GM12875 (cell line): ENCODE results near the gene CASP7.

Experiments used
- H3K4me3 ChIP-seq: one replicate; pipeline ENCODE4 v1.5.1; 2011; ENCODE audit warnings: low read depth, low read length, control low read depth
- CTCF ChIP-seq: IDR thresholded peaks from 2 replicates; pipeline ENCODE4 v1.5.1; 2011; ENCODE audit warnings: low read depth, mild to moderate bottlenecking, control low read depth, inconsistent platforms, low read length, moderate library complexity, borderline replicate concordance; ENCODE audit not compliant: insufficient read depth

Gene CASP7

GRCh38 chr10:113695691-113696090, 16.0 kb downstream of the CASP7 start:
- no peak overlapping the region for H3K4me3 ChIP-seq
- no peak for TF ChIP-seq CTCF

- no peak for TF ChIP-seq CTCF
Measured at GRCh38 chr10:113697595-113697994, 17.9 kb downstream of the CASP7 start.

GRCh38 chr10:113704637-113705343, 25.1 kb downstream of the CASP7 start:
- TF ChIP-seq CTCF: peak; percentile 51; the same call in 1 of the 2 replicates
- H3K4me3 ChIP-seq: no peak overlapping the region

More at GRCh38 chr10:113697595-113697994, 17.9 kb downstream of the CASP7 start:
- H3K4me3 ChIP-seq: no peak overlapping the region

GRCh38 chr10:113705344-113705652, 25.6 kb downstream of the CASP7 start:
- no peak for TF ChIP-seq CTCF
- H3K4me3 ChIP-seq: no peak overlapping the region

- no peak for TF ChIP-seq CTCF
- no peak overlapping the region for H3K4me3 ChIP-seq
Measured at GRCh38 chr10:113706623-113707022, 26.9 kb downstream of the CASP7 start.

- no peak for TF ChIP-seq CTCF
- no peak overlapping the region for H3K4me3 ChIP-seq
Measured at GRCh38 chr10:113708640-113709039, 28.9 kb downstream of the CASP7 start.

- H3K4me3 ChIP-seq: no peak overlapping the region
- no peak for TF ChIP-seq CTCF
Measured at GRCh38 chr10:113709221-113709838, 29.6 kb downstream of the CASP7 start.
